B cell (primary cell): ENCODE measurements around the gene HDDC3. TPM values are rescaled to one million over a fixed set of nuclear protein-coding genes. Genes with fewer than 3 reads are reported as not detected.

Source experiments
- ATAC-seq: fragments of 200-7000 bp; cut with Tn5 transposase; one replicate; pipeline ENCODE4 v1.10.0; 2021; ENCODE audit warnings: low read depth, mild to moderate bottlenecking, moderate number of reproducible peaks, moderate library complexity
- CTCF ChIA-PET: fragments of 350-600 bp; sonication (Branson Sonifier 250); formaldehyde crosslinking; loops from one replicate; lab custom pipeline; 2021; ENCODE audit warnings: antibody characterized with exemption, inconsistent platforms; lab: Charles Lee
- POLR2A ChIA-PET: fragments of 350-600 bp; sonication (Branson Sonifier 250); formaldehyde crosslinking; loops from one replicate; lab custom pipeline; 2021; ENCODE audit warnings: antibody characterized with exemption; lab: Charles Lee
- DNase-seq: peaks from one replicate; pipeline ENCODE4 v3.0.0; 2013
- H2AFZ ChIP-seq: 2 replicates; pipeline ENCODE4 v1.6.1; 2012; ENCODE audit warnings: mild to moderate bottlenecking, low read depth, low read length; ENCODE audit not compliant: insufficient read depth, poor library complexity, severe bottlenecking
- H3K27ac ChIP-seq, 2 donors: 1 replicate in 1 of 2; 2 replicates in 1 of 2; pipeline ENCODE4 v1.5.1; 2012 to 2013; ENCODE audit warnings: low read length in 2 of 2, mild to moderate bottlenecking in 2 of 2, moderate library complexity in 1 of 2
- H3K27me3 ChIP-seq, 4 experiments: fragments of 200-600 bp in 1 of 4; sonication (generic) in 1 of 4; replicated peaks in 1 of 4; 1 replicate in 2 of 4; 2 replicates in 2 of 4; pipeline versions ENCODE4 v1.6.1 to v1.7.0; 2013 to 2016; ENCODE audit warnings: low read length in 3 of 4, mild to moderate bottlenecking in 2 of 4, mixed read lengths in 1 of 4, moderate library complexity in 1 of 4; ENCODE audit not compliant: insufficient read depth in 4 of 4, control insufficient read depth in 3 of 4; ENCODE audit errors: control extremely low read depth in 1 of 4
- H3K36me3 ChIP-seq, 2 experiments: replicated peaks in 1 of 2; 1 replicate in 1 of 2; 2 replicates in 1 of 2; pipeline versions ENCODE4 v1.6.1 to v1.7.1; 2013; ENCODE audit warnings: low read length in 1 of 2; ENCODE audit not compliant: insufficient read depth in 2 of 2, control insufficient read depth in 1 of 2; ENCODE audit errors: control extremely low read depth in 1 of 2, extremely low read depth in 1 of 2
- H3K4me1 ChIP-seq, 2 donors: fragments of 200-600 bp in 1 of 2; sonication (generic) in 1 of 2; 1 replicate in 1 of 2; 2 replicates in 1 of 2; pipeline versions ENCODE4 v1.5.1 to v1.6.1; 2013 to 2017; ENCODE audit warnings: low read length in 2 of 2; ENCODE audit not compliant: control insufficient read depth in 2 of 2, insufficient read depth in 2 of 2
- H3K4me2 ChIP-seq: replicated peaks from 2 replicates; pipeline ENCODE3; 2012; ENCODE audit warnings: mild to moderate bottlenecking, low read depth, low read length; ENCODE audit not compliant: poor library complexity, severe bottlenecking
- H3K4me3 ChIP-seq, 5 experiments: fragments of 200-600 bp in 1 of 5; sonication (generic) in 1 of 5; 1 replicate in 3 of 5; 2 replicates in 2 of 5; pipeline versions ENCODE4 v1.5.1 to v1.7.0; 2011 to 2016; ENCODE audit warnings: low read length in 4 of 5, mild to moderate bottlenecking in 4 of 5, low read depth in 2 of 5, control low read depth in 1 of 5, moderate library complexity in 1 of 5; ENCODE audit not compliant: insufficient read depth in 1 of 5; ENCODE audit errors: control extremely low read depth in 1 of 5, extremely low read depth in 1 of 5
- H3K79me2 ChIP-seq: fragments of 200-600 bp; sonication (generic); one replicate; pipeline ENCODE4 v1.6.0; 2016; ENCODE audit warnings: low read length; ENCODE audit not compliant: control insufficient read depth, insufficient read depth
- H3K9ac ChIP-seq: fragments of 200-600 bp; sonication (generic); 2 replicates; pipeline ENCODE4 v1.6.1; 2017; ENCODE audit warnings: mild to moderate bottlenecking, low read length, moderate library complexity
- H3K9me3 ChIP-seq, 3 donors: one replicate each; pipeline versions ENCODE4 v1.6.1 to v1.7.1; 2013; ENCODE audit warnings: low read length in 2 of 3; ENCODE audit not compliant: control insufficient read depth in 2 of 3, insufficient read depth in 1 of 3; ENCODE audit errors: control extremely low read depth in 1 of 3
- H4K20me1 ChIP-seq: 2 replicates; pipeline ENCODE4 v1.6.0; 2012; ENCODE audit warnings: mild to moderate bottlenecking, low read length; ENCODE audit not compliant: insufficient read depth, control insufficient read depth, poor library complexity, severe bottlenecking
- H3K27ac Mint-ChIP-seq: one replicate; pipeline ENCODE4 v1.8.0; 2021; ENCODE audit warnings: mixed read lengths
- H3K27me3 Mint-ChIP-seq: one replicate; pipeline ENCODE4 v1.8.0; 2021; ENCODE audit warnings: mixed read lengths
- H3K4me1 Mint-ChIP-seq: one replicate; pipeline ENCODE4 v1.8.0; 2021; ENCODE audit warnings: mixed read lengths
- H3K4me3 Mint-ChIP-seq: one replicate; pipeline ENCODE4 v1.8.0; 2021; ENCODE audit warnings: mixed read lengths
- H3K9me3 Mint-ChIP-seq: one replicate; pipeline ENCODE4 v1.8.0; 2022; ENCODE audit warnings: mixed read lengths; ENCODE audit not compliant: insufficient read depth
- CTCF ChIP-seq: fragments of 200-600 bp; IDR thresholded peaks from one replicate; pipeline ENCODE4 v1.8.0; 2022; ENCODE audit warnings: antibody characterized with exemption, mild to moderate bottlenecking
- EZH2 ChIP-seq: IDR thresholded peaks from 2 replicates; pipeline ENCODE4 v1.6.1; 2012; ENCODE audit warnings: borderline replicate concordance, low read depth, mild to moderate bottlenecking, moderate library complexity, low read length; ENCODE audit not compliant: insufficient read depth, poor library complexity, severe bottlenecking
- WGBS: methylation state at CpG from one replicate; pipeline ENCODE4 v1.1.5; 2013; ENCODE audit warnings: missing lambda C conversion rate; ENCODE audit not compliant: insufficient coverage; 5-methylcytosine and 5-hydroxymethylcytosine counted together
- intact Hi-C: fragments of 100-400 bp; cut with micrococcal nuclease; formaldehyde crosslinking; loops from one replicate; pipeline ENCODE4 v1.10.0; 2022
- polyA plus RNA-seq: library from polyadenylated mRNA; depleted of rRNA; stranded (reverse); fragments of >200 nt; gene quantifications from 2 replicates; pipeline ENCODE4 v1.2.3, GENCODE V29; 2012
- total RNA-seq, 2 donors: library from RNA; stranded (reverse); fragments of 120-200 nt in 1 of 2; gene quantifications; 1 replicate in 1 of 2; 2 replicates in 1 of 2; pipeline versions ENCODE4 v1.2.3 to v1.2.4, GENCODE V29; 2013 to 2022

The HDDC3 gene
- total and polyA plus RNA-seq, 2 donors (not counting 1 experiment from before 2014, with no cell fraction given): 23.9 to 26.8 TPM

- H3K4me1 ChIP-seq: peaks cover 0 to 11% of the 10 kb centered on the region in 2 donors
- H3K9ac ChIP-seq: no peak overlapping the region
- no peaks in the 10 kb centered on the region for H3K79me2 ChIP-seq
- ATAC-seq: no peak
- Mint-ChIP-seq H3K27me3 (no peaks in the 10 kb centered on the region), H3K4me1 (peaks cover 10% of the 10 kb centered on the region), H3K4me3 (no peak overlapping the region), H3K9me3 (no peaks in the 10 kb centered on the region), H3K27ac (no peak overlapping the region)
- ChIA-PET POLR2A (no interaction called here), CTCF (no interaction called here)
- no peaks in the 10 kb centered on the region for H3K27me3 ChIP-seq
- H4K20me1 ChIP-seq: no peaks in the 10 kb centered on the region
- H3K9me3 ChIP-seq: no peaks in the 10 kb centered on the region
- H3K36me3 ChIP-seq: peaks cover 0 to 85% of the 10 kb centered on the region in 2 experiments
- no peak for TF ChIP-seq CTCF
- no peak for TF ChIP-seq EZH2
- 96% methylated on average over 29 of the region's 30 CpGs for WGBS
- intact Hi-C loops: no loop called here
- no peak overlapping the region for H3K4me3 ChIP-seq
- DNase-seq: no peak
- H2AFZ ChIP-seq: no peak overlapping the region
- H3K27ac ChIP-seq: no peak overlapping the region
- no peak overlapping the region for H3K4me2 ChIP-seq
Observed at GRCh38 chr15:90911906-90912769, 20.2 kb downstream of the HDDC3 start.

- peaks cover 0 to 11% of the 10 kb centered on the region in 2 donors for H3K4me1 ChIP-seq
- H3K9me3 ChIP-seq: no peaks in the 10 kb centered on the region
- Mint-ChIP-seq H3K4me1 (peaks cover 10% of the 10 kb centered on the region), H3K27me3 (no peaks in the 10 kb centered on the region), H3K9me3 (no peaks in the 10 kb centered on the region), H3K27ac (no peak overlapping the region), H3K4me3 (no peak overlapping the region)
- peaks cover 0 to 85% of the 10 kb centered on the region in 2 experiments for H3K36me3 ChIP-seq
- DNase-seq (no peak), ATAC-seq (no peak)
- ChIA-PET CTCF (no interaction called here), POLR2A (no interaction called here)
- no peak overlapping the region for H3K4me3 ChIP-seq
- no peak overlapping the region for H3K27ac ChIP-seq
- WGBS: 98% methylated on average over 11 of the region's 19 CpGs
- H4K20me1 ChIP-seq: peaks cover 6% of the 10 kb centered on the region
- no peak overlapping the region for H3K4me2 ChIP-seq
- H3K79me2 ChIP-seq: no peaks in the 10 kb centered on the region
- TF ChIP-seq EZH2 (no peak), CTCF (no peak)
- H3K9ac ChIP-seq: no peak overlapping the region
- intact Hi-C loops: no loop called here
- H3K27me3 ChIP-seq: no peaks in the 10 kb centered on the region
- H2AFZ ChIP-seq: no peak overlapping the region
Observed at GRCh38 chr15:90911302-90911623, 21.1 kb downstream of the HDDC3 start.
